ENCODE measurements around the gene AUTS2.

Gene AUTS2

GRCh38 chr7:70303780-70304179 lies 705.5 kb downstream of the AUTS2 start:
- Histone ChIP-seq H3K4me1 (no peaks in the 10 kb centered on the region), H3K36me3 (no peaks in the 10 kb centered on the region), H3K9me3 (no peaks in the 10 kb centered on the region), H3K27ac (no peak overlapping the region), H3K27me3 (no peaks in the 10 kb centered on the region), H3K4me3 (no peak overlapping the region)
- no peak for TF ChIP-seq CTCF (IDR thresholded peaks at IDR 0.05)
- intact Hi-C loops (cut with DNase I; ENCODE audit: low total_unique reads), result no loop called here
- DNase-seq, result no peak

DNA sequence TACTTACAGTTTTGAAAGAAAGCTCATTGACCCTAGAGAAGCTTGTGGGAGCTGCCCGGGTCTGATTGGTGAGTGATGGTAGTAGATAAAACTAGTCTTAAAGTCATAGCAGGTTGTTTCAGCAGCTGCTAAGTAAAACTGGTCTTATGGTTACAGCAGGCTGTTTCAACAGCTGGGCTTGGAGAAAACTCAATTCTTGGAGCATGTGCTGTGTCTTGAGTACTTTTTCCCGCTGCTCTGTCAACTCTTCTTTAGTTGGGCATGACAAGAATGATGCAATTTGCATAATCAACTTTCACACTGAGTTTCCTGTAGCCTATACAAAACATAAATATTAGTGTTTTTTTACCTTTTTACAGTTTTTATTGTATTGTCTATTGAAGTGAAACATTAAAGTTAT lies 707.9 kb downstream of the AUTS2 start:
- H3K27me3 ChIP-seq, result no peaks in the 10 kb centered on the region
- H3K36me3 ChIP-seq, result no peaks in the 10 kb centered on the region
- no peak for TF ChIP-seq CTCF (IDR thresholded peaks at IDR 0.05)
- DNase-seq, result no peak
- intact Hi-C loops (cut with DNase I; ENCODE audit: low total_unique reads), result no loop called here
- H3K4me3 ChIP-seq, result no peak overlapping the region
- H3K9me3 ChIP-seq, result no peaks in the 10 kb centered on the region
- no peak overlapping the region for H3K27ac ChIP-seq
- no peaks in the 10 kb centered on the region for H3K4me1 ChIP-seq

- intact Hi-C loops (cut with DNase I; ENCODE audit: low total_unique reads), result no loop called here
Measured at GRCh38 chr7:70307544-70308106, 709.4 kb downstream of the AUTS2 start.

DNA sequence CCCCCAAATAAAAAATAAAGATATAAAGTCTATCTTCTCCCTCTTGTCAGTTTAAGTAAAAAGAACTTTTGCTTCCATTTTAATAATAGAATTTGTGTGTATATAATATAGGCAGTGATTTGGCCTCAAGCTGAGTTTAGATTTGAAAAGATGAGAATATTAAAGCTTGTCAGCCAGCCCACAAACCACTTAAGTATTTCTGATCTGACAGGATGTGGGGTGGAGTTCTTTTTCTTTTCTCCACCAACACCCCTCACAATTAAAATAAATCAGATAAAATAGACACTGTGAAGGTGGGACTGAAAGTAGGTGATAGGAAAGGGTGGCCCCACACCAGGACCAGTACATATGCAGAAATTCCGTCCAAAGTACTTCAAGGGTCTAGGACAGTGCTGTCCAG lies 714.1 kb downstream of the AUTS2 start:
- DNase-seq, result no peak
- Histone ChIP-seq H3K4me3 (no peak overlapping the region), H3K9me3 (no peaks in the 10 kb centered on the region), H3K4me1 (peaks cover 0 to 11% (median 6%) of the 10 kb centered on the region in 4 donors), H3K36me3 (no peaks in the 10 kb centered on the region), H3K27me3 (no peaks in the 10 kb centered on the region), H3K27ac (no peak overlapping the region)
- intact Hi-C loops (cut with DNase I; ENCODE audit: low total_unique reads), result no loop called here
- no peak for TF ChIP-seq CTCF (IDR thresholded peaks at IDR 0.05)

More at GRCh38 chr7:70307544-70308106, 709.4 kb downstream of the AUTS2 start:
- DNase-seq, result no peak
- no peaks in the 10 kb centered on the region for H3K4me1 ChIP-seq
- H3K4me3 ChIP-seq, result no peak overlapping the region
- TF ChIP-seq CTCF (IDR thresholded peaks at IDR 0.05), result no peak
- no peaks in the 10 kb centered on the region for H3K27me3 ChIP-seq
- H3K9me3 ChIP-seq, result no peaks in the 10 kb centered on the region
- H3K27ac ChIP-seq, result no peak overlapping the region
- H3K36me3 ChIP-seq, result no peaks in the 10 kb centered on the region

GRCh38 chr7:70313271-70313670 lies 715.0 kb downstream of the AUTS2 start:
- Histone ChIP-seq H3K4me1 (peaks cover 0 to 14% (median 8%) of the 10 kb centered on the region in 4 donors), H3K36me3 (no peaks in the 10 kb centered on the region), H3K27ac (no peak overlapping the region), H3K9me3 (no peaks in the 10 kb centered on the region), H3K4me3 (no peak overlapping the region), H3K27me3 (no peaks in the 10 kb centered on the region)
- DNase-seq, result no peak
- intact Hi-C loops (cut with DNase I; ENCODE audit: low total_unique reads), result no loop called here
- TF ChIP-seq CTCF (IDR thresholded peaks at IDR 0.05), result no peak

- intact Hi-C loops (cut with DNase I; ENCODE audit: low total_unique reads), result no loop called here
- Histone ChIP-seq H3K4me1 (peaks cover 0 to 14% (median 8%) of the 10 kb centered on the region in 4 donors), H3K4me3 (no peak overlapping the region), H3K9me3 (no peaks in the 10 kb centered on the region), H3K27me3 (no peaks in the 10 kb centered on the region), H3K27ac (no peak overlapping the region), H3K36me3 (no peaks in the 10 kb centered on the region)
- no peak for DNase-seq
- no peak for TF ChIP-seq CTCF (IDR thresholded peaks at IDR 0.05)
Measured at GRCh38 chr7:70313687-70314086, 715.4 kb downstream of the AUTS2 start.
